GM23338 (cell line): ENCODE measurements around the gene CLDN24. TPM values are rescaled to one million over a fixed set of nuclear protein-coding genes. Genes with fewer than 3 reads are reported as not detected.

Experiments used
- ATAC-seq: fragments of 200-7000 bp; cut with Tn5 transposase; 3 replicates; pipeline ENCODE4 v1.9.1; 2020
- DNase-seq: peaks from one replicate; pipeline ENCODE4 v3.0.0-alpha.2; 2015; ENCODE audit warnings: low spot score
- H2AFZ ChIP-seq: fragments of 200-600 bp; sonication (generic); 2 replicates; pipeline ENCODE4 v1.8.0; 2016; ENCODE audit warnings: antibody characterized with exemption, mild to moderate bottlenecking, moderate library complexity
- H3F3A ChIP-seq: fragments of 200-600 bp; sonication (generic); replicated peaks from 2 replicates; pipeline ENCODE4 v1.8.0; 2017; ENCODE audit warnings: antibody characterized with exemption, mixed run types, low read depth
- H3K27ac ChIP-seq: fragments of 200-600 bp; sonication (generic); 2 replicates; pipeline ENCODE4 v1.6.1; 2016; ENCODE audit warnings: low read depth
- H3K27me3 ChIP-seq: fragments of 200-600 bp; sonication (generic); 2 replicates; pipeline ENCODE4 v1.8.0; 2016; ENCODE audit warnings: mild to moderate bottlenecking, mixed run types, moderate library complexity; ENCODE audit not compliant: insufficient read depth
- H3K36me3 ChIP-seq: fragments of 200-600 bp; sonication (generic); 2 replicates; pipeline ENCODE4 v1.8.0; 2016; ENCODE audit warnings: mild to moderate bottlenecking; ENCODE audit not compliant: insufficient read depth
- H3K4me1 ChIP-seq: fragments of 200-600 bp; sonication (generic); 2 replicates; pipeline ENCODE4 v1.8.0; 2016; ENCODE audit warnings: mild to moderate bottlenecking, moderate library complexity; ENCODE audit not compliant: insufficient read depth
- H3K4me2 ChIP-seq: fragments of 200-600 bp; sonication (generic); 2 replicates; pipeline ENCODE4 v1.7.1; 2017; ENCODE audit warnings: mixed run types
- H3K4me3 ChIP-seq: fragments of 200-600 bp; sonication (generic); 2 replicates; pipeline ENCODE4 v1.6.1; 2016; ENCODE audit warnings: mixed run types
- H3K79me2 ChIP-seq: fragments of 200-600 bp; sonication (generic); replicated peaks from 2 replicates; pipeline ENCODE4 v1.8.0; 2017; ENCODE audit warnings: mild to moderate bottlenecking; ENCODE audit not compliant: insufficient read depth
- H3K9me2 ChIP-seq: fragments of 200-600 bp; sonication (generic); 2 replicates; pipeline ENCODE4 v1.8.0; 2017; ENCODE audit not compliant: insufficient read depth
- H4K20me1 ChIP-seq: fragments of 200-600 bp; sonication (generic); replicated peaks from 2 replicates; pipeline ENCODE4 v1.8.0; 2017; ENCODE audit warnings: mild to moderate bottlenecking; ENCODE audit not compliant: insufficient read depth
- H3K27ac Mint-ChIP-seq: 2 replicates; pipeline ENCODE4 v1.8.0; 2020; ENCODE audit warnings: inconsistent platforms, mild to moderate bottlenecking, moderate library complexity, mixed read lengths
- H3K27me3 Mint-ChIP-seq: 3 replicates; pipeline ENCODE4 v1.8.0; 2022; ENCODE audit warnings: low read depth, mild to moderate bottlenecking, moderate library complexity, mixed read lengths, inconsistent platforms; ENCODE audit not compliant: insufficient read depth, poor library complexity
- H3K36me3 Mint-ChIP-seq: 3 replicates; pipeline ENCODE4 v1.8.0; 2021; ENCODE audit warnings: low read depth, mild to moderate bottlenecking, inconsistent platforms, moderate library complexity, mixed read lengths
- H3K4me1 Mint-ChIP-seq: 3 replicates; pipeline ENCODE4 v1.8.0; 2020; ENCODE audit warnings: mild to moderate bottlenecking, inconsistent platforms, mixed read lengths
- H3K4me3 Mint-ChIP-seq: 3 replicates; pipeline ENCODE4 v1.8.0; 2021; ENCODE audit warnings: moderate library complexity, mild to moderate bottlenecking, inconsistent platforms, mixed read lengths
- H3K9me3 Mint-ChIP-seq: 3 replicates; pipeline ENCODE4 v1.8.0; 2020; ENCODE audit warnings: moderate library complexity, mild to moderate bottlenecking, inconsistent platforms, mixed read lengths
- CTCF ChIP-seq, 2 experiments: fragments of 200-600 bp in 1 of 2; sonication (generic) in 1 of 2; conservative IDR thresholded peaks; 2 replicates each; pipeline versions ENCODE4 v1.5.1 to v1.6.1; 2016 to 2017; ENCODE audit warnings: antibody characterized with exemption in 2 of 2, low read depth in 2 of 2, mild to moderate bottlenecking in 2 of 2, moderate library complexity in 1 of 2
- REST ChIP-seq: IDR thresholded peaks from one replicate; pipeline ENCODE4 v1.6.1; 2018; ENCODE audit warnings: antibody characterized with exemption; ENCODE audit not compliant: unreplicated experiment
- ZNF331 ChIP-seq: fragments of 250-450 bp; sonication (Bioruptor Pico); IDR thresholded peaks from 2 replicates; pipeline ENCODE4 v1.5.0; 2020; ENCODE audit warnings: low read depth, mild to moderate bottlenecking, moderate library complexity
- ZNF462 ChIP-seq: fragments of 250-450 bp; sonication (Bioruptor Pico); IDR thresholded peaks from 2 replicates; pipeline ENCODE4 v1.5.0; 2020; ENCODE audit warnings: mild to moderate bottlenecking, moderate library complexity
- polyA plus RNA-seq: library from polyadenylated mRNA; unstranded; fragments of >200 nt; fragmentation: Nextera tagmentation; extraction: Ambion mirVana; gene quantifications from 2 replicates; pipeline ENCODE4 v1.2.1, GENCODE V29; 2016
- total RNA-seq: library from RNA; depleted of rRNA; stranded (reverse); fragments of >200 nt; shearing (Covaris generic); gene quantifications from 2 replicates; pipeline ENCODE4 v1.2.3, GENCODE V29; 2014

CLDN24 gene
- total and polyA plus RNA-seq, 2 experiments from 2014 or later = not detected

- no peaks in the 10 kb centered on the region for H3K4me1 Mint-ChIP-seq
- H3K4me1 ChIP-seq = no peaks in the 10 kb centered on the region
- no peak overlapping the region for H3K4me2 ChIP-seq
- H3K79me2 ChIP-seq = no peaks in the 10 kb centered on the region
- H3K4me3 ChIP-seq = no peak overlapping the region
- no peaks in the 10 kb centered on the region for H3K9me3 Mint-ChIP-seq
- ATAC-seq (no peak), DNase-seq (no peak)
- no peak overlapping the region for H2AFZ ChIP-seq
- H3K27ac ChIP-seq = no peak overlapping the region
- H3K4me3 Mint-ChIP-seq = no peak overlapping the region
- H3K9me2 ChIP-seq = no peaks in the 10 kb centered on the region
- no peak for TF ChIP-seq REST
- TF ChIP-seq ZNF331 (CRISPR knock-in tag) = no peak
- TF ChIP-seq ZNF462 = no peak
- no peak for TF ChIP-seq CTCF (conservative IDR thresholded peaks at IDR 0.05; ENCODE audit: low read depth in 2 of 2)
- no peaks in the 10 kb centered on the region for H3K36me3 ChIP-seq
- no peak overlapping the region for H3K27ac Mint-ChIP-seq
- no peaks in the 10 kb centered on the region for H3K27me3 ChIP-seq
- H3K36me3 Mint-ChIP-seq = no peaks in the 10 kb centered on the region
- H4K20me1 ChIP-seq = no peaks in the 10 kb centered on the region
- H3F3A ChIP-seq = no peaks in the 10 kb centered on the region
- peaks cover 4% of the 10 kb centered on the region for H3K27me3 Mint-ChIP-seq
Observed at GRCh38 chr4:183345261-183345660, 23.0 kb upstream of the CLDN24 start.
